A549 (cell line): Measurements from ENCODE around the gene ADGRB2. TPM values are rescaled to one million over a fixed set of nuclear protein-coding genes. Genes with fewer than 3 reads are reported as not detected.

Experiments used
- ATAC-seq, 2 experiments: fragments of 200-7000 bp in 1 of 2; fragments of >200 bp in 1 of 2; cut with Nextera tagmentation in 1 of 2; cut with Tn5 transposase in 1 of 2; 3 replicates each; pipeline versions ENCODE4 v1.8.0 to v1.9.1; 2018 to 2020; ENCODE audit warnings: mild to moderate bottlenecking in 1 of 2, moderate library complexity in 1 of 2
- CTCF ChIA-PET: fragments of 300-600 bp; sonication (Branson Sonifier 250); formaldehyde crosslinking; extraction: SDS; loops from one replicate; lab custom pipeline; 2021; ENCODE audit warnings: antibody characterized with exemption, inconsistent platforms; lab: Yijun Ruan, JAX
- POLR2A ChIA-PET: fragments of 350-600 bp; formaldehyde crosslinking; extraction: SDS; loops from one replicate; lab custom pipeline; 2021; ENCODE audit warnings: antibody characterized with exemption, inconsistent platforms; lab: Yijun Ruan, JAX
- DNase-seq, 2 experiments: peaks; one replicate each; pipeline versions ENCODE4 v3.0.0 to v3.0.0-alpha.2; 2011 to 2016; ENCODE audit warnings: low read depth in 1 of 2, low spot score in 1 of 2
- FAIRE-seq: peaks from 2 replicates; lab custom pipeline; 2011; peaks lifted over from hg19 to GRCh38; lab: Jason Lieb, UNC
- H3K27ac ChIP-seq, 2 experiments: fragments of >200 bp; sonication (Bioruptor Twin); formaldehyde crosslinking; 3 replicates each; pipeline ENCODE4 v1.5.1; 2016 to 2017
- H3K4me1 ChIP-seq: fragments of >200 bp; sonication (Bioruptor Twin); formaldehyde crosslinking; 3 replicates; pipeline ENCODE4 v1.6.1; 2016
- H3K4me2 ChIP-seq: fragments of >200 bp; sonication (Bioruptor Twin); formaldehyde crosslinking; 3 replicates; pipeline ENCODE4 v1.6.1; 2016
- H3K4me3 ChIP-seq: fragments of >200 bp; sonication (Bioruptor Twin); formaldehyde crosslinking; 3 replicates; pipeline ENCODE4 v1.5.1; 2016
- H3K9me3 ChIP-seq: fragments of >200 bp; sonication (Bioruptor Twin); formaldehyde crosslinking; 3 replicates; pipeline ENCODE4 v1.6.1; 2016
- CBX8 ChIP-seq: fragments of 200-600 bp; sonication (generic); IDR thresholded peaks from 2 replicates; pipeline ENCODE4 v1.6.1; 2016
- EHF ChIP-seq: fragments of 250-450 bp; sonication (Bioruptor Pico); IDR thresholded peaks from 2 replicates; pipeline ENCODE4 v1.5.0; 2020; ENCODE audit warnings: mild to moderate bottlenecking
- FOXS1 ChIP-seq: fragments of 250-450 bp; sonication (Bioruptor Pico); IDR thresholded peaks from 2 replicates; pipeline ENCODE4 v1.5.0; 2020; ENCODE audit warnings: mild to moderate bottlenecking, moderate library complexity
- HEYL ChIP-seq: fragments of 250-450 bp; sonication (Bioruptor Pico); IDR thresholded peaks from 2 replicates; pipeline ENCODE4 v1.8.0; 2021; ENCODE audit warnings: mild to moderate bottlenecking, moderate library complexity
- HOXA7 ChIP-seq: fragments of 250-450 bp; sonication (Bioruptor Pico); IDR thresholded peaks from 2 replicates; pipeline ENCODE4 v1.5.0; 2020; ENCODE audit warnings: mild to moderate bottlenecking, moderate library complexity
- HOXB13 ChIP-seq: fragments of 250-450 bp; sonication (Bioruptor Pico); IDR thresholded peaks from 2 replicates; pipeline ENCODE4 v1.5.0; 2020; ENCODE audit warnings: low read depth, mild to moderate bottlenecking, moderate library complexity
- HOXB5 ChIP-seq: fragments of 250-450 bp; sonication (Bioruptor Pico); IDR thresholded peaks from 2 replicates; pipeline ENCODE4 v1.5.0; 2020; ENCODE audit warnings: mild to moderate bottlenecking, moderate library complexity
- JUN ChIP-seq, 2 experiments: fragments of >200 bp; sonication (Bioruptor Twin); formaldehyde crosslinking; IDR thresholded peaks; 2 replicates in 1 of 2; 3 replicates in 1 of 2; pipeline ENCODE4 v1.6.1; 2016 to 2017
- KDM5A ChIP-seq: fragments of 200-600 bp; sonication (generic); IDR thresholded peaks from 2 replicates; pipeline ENCODE4 v1.6.1; 2016; ENCODE audit warnings: antibody characterized with exemption, mild to moderate bottlenecking
- MAFK ChIP-seq: fragments of 450-650 bp; IDR thresholded peaks from 2 replicates; pipeline ENCODE4 v1.6.1; 2014; ENCODE audit not compliant: partially characterized antibody
- MAZ ChIP-seq: fragments of 150-350 bp; IDR thresholded peaks from 2 replicates; pipeline ENCODE4 v1.6.1; 2014; ENCODE audit warnings: antibody characterized with exemption, low read depth, low read length, borderline replicate concordance
- NFE2L2 ChIP-seq: fragments of 150-350 bp; conservative IDR thresholded peaks from 2 replicates; pipeline ENCODE4 v1.6.1; 2014; ENCODE audit warnings: low read length
- NR3C1 ChIP-seq: fragments of >200 bp; sonication (Bioruptor Twin); formaldehyde crosslinking; IDR thresholded peaks from 3 replicates; pipeline ENCODE4 v1.6.1; 2017
- PHF8 ChIP-seq: fragments of 200-600 bp; sonication (generic); IDR thresholded peaks from 2 replicates; pipeline ENCODE4 v1.6.1; 2016; ENCODE audit warnings: low read depth, mild to moderate bottlenecking, antibody characterized with exemption, moderate library complexity, borderline replicate concordance
- RAD21 ChIP-seq, 2 experiments: fragments of >200 bp in 1 of 2; sonication (Bioruptor Twin) in 1 of 2; formaldehyde crosslinking in 1 of 2; IDR thresholded peaks in 1 of 2; conservative IDR thresholded peaks in 1 of 2; 2 replicates in 1 of 2; 3 replicates in 1 of 2; pipeline ENCODE4 v1.6.1; 2012 to 2018; ENCODE audit warnings: inconsistent platforms in 1 of 2
- RARB ChIP-seq: fragments of 250-450 bp; sonication (Bioruptor Pico); IDR thresholded peaks from 2 replicates; pipeline ENCODE4 v1.8.0; 2021; ENCODE audit warnings: mild to moderate bottlenecking, moderate library complexity
- RNF2 ChIP-seq: fragments of 200-600 bp; sonication (generic); IDR thresholded peaks from 2 replicates; pipeline ENCODE4 v1.6.1; 2016; ENCODE audit warnings: low read depth, mild to moderate bottlenecking, antibody characterized with exemption, moderate library complexity, borderline replicate concordance
- SMC3 ChIP-seq: fragments of >200 bp; sonication (Bioruptor Twin); formaldehyde crosslinking; IDR thresholded peaks from 3 replicates; pipeline ENCODE4 v1.6.1; 2018; ENCODE audit warnings: inconsistent platforms
- ZC3H11A ChIP-seq: fragments of 450-650 bp; IDR thresholded peaks from 2 replicates; pipeline ENCODE4 v1.6.1; 2014; ENCODE audit warnings: antibody characterized with exemption, mild to moderate bottlenecking
- ZNF302 ChIP-seq: fragments of 250-450 bp; sonication (Bioruptor Pico); IDR thresholded peaks from 2 replicates; pipeline ENCODE4 v1.9.0; 2021; ENCODE audit warnings: inconsistent platforms, mild to moderate bottlenecking, moderate library complexity
- ZSCAN20 ChIP-seq: fragments of 250-450 bp; sonication (Bioruptor Pico); IDR thresholded peaks from 2 replicates; pipeline ENCODE4 v1.8.0; 2022; ENCODE audit warnings: mild to moderate bottlenecking, moderate library complexity
- WGBS: methylation state at CpG from one replicate; pipeline ENCODE4 v1.1.6; 2017; ENCODE audit errors: missing lambda C conversion rate; 5-methylcytosine and 5-hydroxymethylcytosine counted together
- polyA plus RNA-seq, 4 experiments: library from polyadenylated mRNA; depleted of rRNA in 3 of 4; stranded (reverse); fragments of >200 nt; fragmentation: RNase III in 1 of 4; extraction: RNeasy Plus Mini Kit Qiagen cat#74134 plus additional on column Dnase treatment in 1 of 4; gene quantifications; 2 replicates in 3 of 4; 3 replicates in 1 of 4; pipeline ENCODE4 v1.2.3, GENCODE V29; 2011 to 2017
- TF ChIP-seq, protein P1 (sequence below): IDR thresholded peaks from 2 replicates; pipeline ENCODE4 v1.6.1; 2012
- TF ChIP-seq, protein P2 (sequence below): fragments of 250-450 bp; sonication (Bioruptor Pico); IDR thresholded peaks from 2 replicates; pipeline ENCODE4 v1.5.0; 2021; ENCODE audit warnings: mild to moderate bottlenecking, moderate library complexity, borderline replicate concordance
- TF ChIP-seq, protein P3 (sequence below): fragments of >200 bp; sonication (Bioruptor Twin); formaldehyde crosslinking; IDR thresholded peaks from 3 replicates; pipeline ENCODE4 v1.6.1; 2016
- TF ChIP-seq, protein P4 (sequence below): IDR thresholded peaks from 2 replicates; pipeline ENCODE4 v1.6.1; 2012

ADGRB2 gene
- polyA plus RNA-seq, 2 of the 4 experiments (the other 2 are of a cell fraction), result 2.3 to 6.6 TPM

DNA sequence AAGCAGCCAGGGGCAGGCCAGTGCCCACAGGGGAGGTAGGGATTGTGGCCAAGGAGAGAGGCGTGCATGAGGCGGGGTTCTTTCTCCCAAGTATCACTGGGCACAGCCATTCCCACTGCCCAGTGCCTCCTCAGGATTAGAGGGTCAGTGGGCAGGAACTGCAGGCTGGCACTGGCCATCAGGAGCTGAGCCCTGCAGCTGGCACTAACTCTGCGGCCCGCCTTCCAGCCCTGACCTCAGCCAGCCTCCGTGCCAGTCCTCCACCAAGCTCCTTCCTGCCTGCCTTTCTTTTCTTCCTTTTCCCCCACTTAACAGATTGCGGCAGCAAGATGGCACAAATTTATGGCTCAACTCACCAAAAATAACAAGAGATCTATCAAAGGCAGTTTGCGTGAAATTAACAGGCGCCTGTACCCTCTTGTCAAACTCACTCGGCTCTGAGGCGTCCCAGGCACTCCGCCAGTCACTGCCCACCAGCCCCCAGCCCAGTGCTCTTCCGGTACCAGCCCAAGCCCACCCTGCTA lies 11.1 kb downstream of the ADGRB2 start:
- H3K27ac ChIP-seq, result peak overlapping the region in 1 of 2 experiments; percentile 28; a peak in 1 of 6 replicates

DNA sequence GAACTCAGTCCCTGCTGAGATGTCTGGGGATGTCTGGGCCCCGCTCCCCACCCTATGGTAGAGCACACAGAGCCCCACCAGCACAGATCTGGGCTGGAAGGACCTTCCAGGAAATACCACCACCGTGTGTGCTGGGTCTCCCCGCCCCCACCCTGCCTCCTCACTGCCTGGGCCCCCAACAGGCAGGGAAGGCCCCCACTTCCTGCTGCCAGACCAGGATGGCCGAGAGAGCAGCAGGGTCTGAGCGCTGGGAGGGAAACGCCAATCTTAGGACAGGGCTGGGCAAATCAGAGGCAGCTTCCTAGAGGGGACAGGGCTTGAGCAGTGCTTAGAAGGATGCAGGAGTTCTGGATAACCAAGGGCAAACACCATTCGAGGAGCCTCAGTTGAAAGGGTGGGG lies 11.9 kb downstream of the ADGRB2 start:
- TF ChIP-seq ZC3H11A (no peak), RNF2 (no peak), MAZ (no peak), HEYL (CRISPR knock-in tag) (no peak), PHF8 (no peak), NR3C1 (no peak), FOXS1 (no peak), RARB (no peak), ZSCAN20 (CRISPR knock-in tag) (no peak), SMC3 (no peak), EHF (no peak)
- TF ChIP-seq, protein P1, sequence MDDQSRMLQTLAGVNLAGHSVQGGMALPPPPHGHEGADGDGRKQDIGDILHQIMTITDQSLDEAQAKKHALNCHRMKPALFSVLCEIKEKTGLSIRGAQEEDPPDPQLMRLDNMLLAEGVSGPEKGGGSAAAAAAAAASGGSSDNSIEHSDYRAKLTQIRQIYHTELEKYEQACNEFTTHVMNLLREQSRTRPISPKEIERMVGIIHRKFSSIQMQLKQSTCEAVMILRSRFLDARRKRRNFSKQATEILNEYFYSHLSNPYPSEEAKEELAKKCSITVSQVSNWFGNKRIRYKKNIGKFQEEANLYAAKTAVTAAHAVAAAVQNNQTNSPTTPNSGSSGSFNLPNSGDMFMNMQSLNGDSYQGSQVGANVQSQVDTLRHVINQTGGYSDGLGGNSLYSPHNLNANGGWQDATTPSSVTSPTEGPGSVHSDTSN, result no peak
- TF ChIP-seq, protein P2, sequence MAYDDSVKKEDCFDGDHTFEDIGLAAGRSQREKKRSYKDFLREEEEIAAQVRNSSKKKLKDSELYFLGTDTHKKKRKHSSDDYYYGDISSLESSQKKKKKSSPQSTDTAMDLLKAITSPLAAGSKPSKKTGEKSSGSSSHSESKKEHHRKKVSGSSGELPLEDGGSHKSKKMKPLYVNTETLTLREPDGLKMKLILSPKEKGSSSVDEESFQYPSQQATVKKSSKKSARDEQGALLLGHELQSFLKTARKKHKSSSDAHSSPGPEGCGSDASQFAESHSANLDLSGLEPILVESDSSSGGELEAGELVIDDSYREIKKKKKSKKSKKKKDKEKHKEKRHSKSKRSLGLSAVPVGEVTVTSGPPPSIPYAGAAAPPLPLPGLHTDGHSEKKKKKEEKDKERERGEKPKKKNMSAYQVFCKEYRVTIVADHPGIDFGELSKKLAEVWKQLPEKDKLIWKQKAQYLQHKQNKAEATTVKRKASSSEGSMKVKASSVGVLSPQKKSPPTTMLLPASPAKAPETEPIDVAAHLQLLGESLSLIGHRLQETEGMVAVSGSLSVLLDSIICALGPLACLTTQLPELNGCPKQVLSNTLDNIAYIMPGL (CRISPR knock-in tag), result no peak
- CTCF ChIA-PET, result interaction anchor here (1.8 to 2.5 kb wide), 4 partner anchors 17 to 88 kb away, joined by 4 to 10 read pairs (median 6); no protein-coding TSS in a partner anchor

More for the DNA sequence above, 11.1 kb downstream of the ADGRB2 start:
- no peak for ATAC-seq
- POLR2A ChIA-PET, result no interaction called here
- Histone ChIP-seq H3K9me3 (no peaks in the 10 kb centered on the region), H3K4me3 (no peak overlapping the region), H3K4me1 (peaks cover 8% of the 10 kb centered on the region; the same call in 2 of the 3 replicates), H3K4me2 (no peak overlapping the region)
- 94% methylated on average over 12 of the region's 12 CpGs for WGBS
- TF ChIP-seq PHF8 (no peak), HOXA7 (no peak), KDM5A (no peak), CBX8 (no peak), JUN (IDR thresholded peaks at IDR 0.05) (no peak), ZNF302 (CRISPR knock-in tag) (no peak), NFE2L2 (no peak), MAZ (no peak), HOXB5 (CRISPR knock-in tag) (no peak), HOXB13 (CRISPR knock-in tag) (no peak), MAFK (no peak), RAD21 (conservative IDR thresholded peaks at IDR 0.05 in 1 of 2, IDR thresholded peaks at IDR 0.05 in 1 of 2) (no peak), ZSCAN20 (CRISPR knock-in tag) (no peak), RARB (no peak)
- TF ChIP-seq, protein P3, sequence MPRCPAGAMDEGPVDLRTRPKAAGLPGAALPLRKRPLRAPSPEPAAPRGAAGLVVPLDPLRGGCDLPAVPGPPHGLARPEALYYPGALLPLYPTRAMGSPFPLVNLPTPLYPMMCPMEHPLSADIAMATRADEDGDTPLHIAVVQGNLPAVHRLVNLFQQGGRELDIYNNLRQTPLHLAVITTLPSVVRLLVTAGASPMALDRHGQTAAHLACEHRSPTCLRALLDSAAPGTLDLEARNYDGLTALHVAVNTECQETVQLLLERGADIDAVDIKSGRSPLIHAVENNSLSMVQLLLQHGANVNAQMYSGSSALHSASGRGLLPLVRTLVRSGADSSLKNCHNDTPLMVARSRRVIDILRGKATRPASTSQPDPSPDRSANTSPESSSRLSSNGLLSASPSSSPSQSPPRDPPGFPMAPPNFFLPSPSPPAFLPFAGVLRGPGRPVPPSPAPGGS, result no peak
- TF ChIP-seq, protein P4, sequence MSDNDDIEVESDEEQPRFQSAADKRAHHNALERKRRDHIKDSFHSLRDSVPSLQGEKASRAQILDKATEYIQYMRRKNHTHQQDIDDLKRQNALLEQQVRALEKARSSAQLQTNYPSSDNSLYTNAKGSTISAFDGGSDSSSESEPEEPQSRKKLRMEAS, result no peak
- no peak for DNase-seq
- FAIRE-seq, result no peak
- CTCF ChIA-PET, result interaction anchor here (1.4 to 2.0 kb wide), 4 partner anchors 10 to 38 kb away, joined by 4 to 6 read pairs (median 4); no protein-coding TSS in a partner anchor

More for the DNA sequence above, 11.9 kb downstream of the ADGRB2 start:
- H3K4me1 ChIP-seq, result peaks cover 8% of the 10 kb centered on the region; the same call in 2 of the 3 replicates
- WGBS, result 81% methylated on average over 2 of the region's 7 CpGs
- no peak overlapping the region for H3K27ac ChIP-seq
- no peaks in the 10 kb centered on the region for H3K9me3 ChIP-seq
- H3K4me2 ChIP-seq, result no peak overlapping the region
- no peak for DNase-seq
- no peak for FAIRE-seq
- POLR2A ChIA-PET, result no interaction called here
- no peak overlapping the region for H3K4me3 ChIP-seq
- no peak for ATAC-seq
